ENCODE measurements around the gene LATS2.

Gene LATS2

GRCh38 chr13:21079761-21080592 lies 18.6 kb upstream of the LATS2 start:
- no peak for TF ChIP-seq CTCF (IDR thresholded peaks at IDR 0.05; ENCODE audit: insufficient read depth, missing control alignments)
- FAIRE-seq (no peak), DNase-seq (ENCODE audit: insufficient read length, low spot score) (no peak)

- no peak for TF ChIP-seq CTCF (IDR thresholded peaks at IDR 0.05; ENCODE audit: insufficient read depth, missing control alignments)
- DNase-seq (ENCODE audit: insufficient read length, low spot score) = no peak
- FAIRE-seq = no peak
Observed at GRCh38 chr13:21079221-21079620, 17.8 kb upstream of the LATS2 start.

GRCh38 chr13:21078501-21078900 lies 17.1 kb upstream of the LATS2 start:
- FAIRE-seq = no peak
- DNase-seq (ENCODE audit: insufficient read length, low spot score) = no peak
- TF ChIP-seq CTCF (IDR thresholded peaks at IDR 0.05; ENCODE audit: insufficient read depth, missing control alignments) = no peak

- FAIRE-seq (no peak), DNase-seq (ENCODE audit: insufficient read length, low spot score) (no peak)
- TF ChIP-seq CTCF (IDR thresholded peaks at IDR 0.05; ENCODE audit: insufficient read depth, missing control alignments) = no peak
Observed at GRCh38 chr13:21077788-21078353, 16.5 kb upstream of the LATS2 start.

GRCh38 chr13:21077076-21077787 lies 15.8 kb upstream of the LATS2 start:
- no peak for TF ChIP-seq CTCF (IDR thresholded peaks at IDR 0.05; ENCODE audit: insufficient read depth, missing control alignments)
- FAIRE-seq (no peak), DNase-seq (ENCODE audit: insufficient read length, low spot score) (no peak)

- FAIRE-seq (no peak), DNase-seq (ENCODE audit: insufficient read length, low spot score) (no peak)
- TF ChIP-seq CTCF (IDR thresholded peaks at IDR 0.05; ENCODE audit: insufficient read depth, missing control alignments) = no peak
Observed at GRCh38 chr13:21076253-21076652, 14.9 kb upstream of the LATS2 start.

Measured in D721Med (cell line).